AG10803 (cell line): ENCODE results near the gene KNDC1.
"Not testable (repeated sequence)": the region's sequence is repeated elsewhere in the genome, so short reads cannot be mapped to it uniquely, and the experiment has no call there.

ENCODE experiments used
- DNase-seq: peaks from one replicate; pipeline ENCODE4 v3.0.0; 2010; ENCODE audit warnings: low read depth
- H3K4me3 ChIP-seq: 2 replicates; pipeline ENCODE4 v1.5.1; 2011; ENCODE audit warnings: mild to moderate bottlenecking, low read length, control low read depth
- CTCF ChIP-seq: conservative IDR thresholded peaks from 2 replicates; pipeline ENCODE4 v1.5.1; 2011; ENCODE audit warnings: mild to moderate bottlenecking, low read length, control low read depth, inconsistent platforms

Gene KNDC1

GRCh38 chr10:133159950-133160825 lies at the start of gene KNDC1:
Gene KNDC1 (plus strand): TSS chr10:133160219. CDS start chr10:133160468, 249 bp downstream.
- peak; percentile 11 for DNase-seq
- H3K4me3 ChIP-seq, result peak within 1 kb of the TSS; percentile 56
- TF ChIP-seq CTCF, result no peak

GRCh38 chr10:133110609-133111275 lies 49.3 kb upstream of the KNDC1 start:
- no peak overlapping the region for H3K4me3 ChIP-seq
- TF ChIP-seq CTCF, result no peak
- DNase-seq, result no peak

- not testable (repeated sequence) for H3K4me3 ChIP-seq, DNase-seq
Measured at GRCh38 chr10:133111640-133112039, 48.4 kb upstream of the KNDC1 start.

- no peak for TF ChIP-seq CTCF
- no peak overlapping the region for H3K4me3 ChIP-seq
- DNase-seq, result no peak
Measured at GRCh38 chr10:133113146-133113830, 46.7 kb upstream of the KNDC1 start.

GRCh38 chr10:133113847-133114246 lies 46.2 kb upstream of the KNDC1 start:
- no peak for DNase-seq
- H3K4me3 ChIP-seq, result no peak overlapping the region
- no peak for TF ChIP-seq CTCF

GRCh38 chr10:133114251-133114650 lies 45.8 kb upstream of the KNDC1 start:
- TF ChIP-seq CTCF, result no peak
- H3K4me3 ChIP-seq, result no peak overlapping the region
- no peak for DNase-seq

- no peak overlapping the region for H3K4me3 ChIP-seq
- TF ChIP-seq CTCF, result no peak
- no peak for DNase-seq
Measured at GRCh38 chr10:133114726-133115452, 45.1 kb upstream of the KNDC1 start.
